Neural progenitor cell (in vitro differentiated cells): ENCODE results near the gene SPOPL.

Experiments used
- EZH2phosphoT487 ChIP-seq: fragments of 200-600 bp; sonication (generic); IDR thresholded peaks from 2 replicates; pipeline ENCODE4 v1.6.1; 2017; ENCODE audit warnings: antibody characterized with exemption
- TF ChIP-seq, protein P1 (sequence below): fragments of 200-600 bp; sonication (generic); IDR thresholded peaks from 2 replicates; pipeline ENCODE4 v1.5.1; 2017; ENCODE audit warnings: antibody characterized with exemption, mild to moderate bottlenecking

DNA sequence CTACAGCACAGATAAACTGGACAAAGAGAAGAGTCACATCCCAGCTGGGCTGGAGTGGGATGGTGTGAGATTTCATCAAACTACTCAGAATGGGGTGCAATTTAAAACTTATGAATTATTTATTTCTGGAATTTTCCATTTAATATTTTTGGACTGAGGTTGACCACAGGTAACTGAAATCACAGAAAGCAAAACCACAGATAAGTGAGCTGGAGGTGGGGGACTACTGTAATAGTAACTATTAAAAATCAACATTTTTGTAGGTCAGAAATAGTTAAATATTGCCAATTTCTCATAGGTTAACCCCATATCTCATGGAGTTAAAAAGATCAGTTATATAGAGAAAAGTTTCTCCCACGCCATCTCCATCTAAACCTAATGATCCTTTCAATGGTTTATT, 88.1 kb downstream of the SPOPL start:
- TF ChIP-seq, protein P1, sequence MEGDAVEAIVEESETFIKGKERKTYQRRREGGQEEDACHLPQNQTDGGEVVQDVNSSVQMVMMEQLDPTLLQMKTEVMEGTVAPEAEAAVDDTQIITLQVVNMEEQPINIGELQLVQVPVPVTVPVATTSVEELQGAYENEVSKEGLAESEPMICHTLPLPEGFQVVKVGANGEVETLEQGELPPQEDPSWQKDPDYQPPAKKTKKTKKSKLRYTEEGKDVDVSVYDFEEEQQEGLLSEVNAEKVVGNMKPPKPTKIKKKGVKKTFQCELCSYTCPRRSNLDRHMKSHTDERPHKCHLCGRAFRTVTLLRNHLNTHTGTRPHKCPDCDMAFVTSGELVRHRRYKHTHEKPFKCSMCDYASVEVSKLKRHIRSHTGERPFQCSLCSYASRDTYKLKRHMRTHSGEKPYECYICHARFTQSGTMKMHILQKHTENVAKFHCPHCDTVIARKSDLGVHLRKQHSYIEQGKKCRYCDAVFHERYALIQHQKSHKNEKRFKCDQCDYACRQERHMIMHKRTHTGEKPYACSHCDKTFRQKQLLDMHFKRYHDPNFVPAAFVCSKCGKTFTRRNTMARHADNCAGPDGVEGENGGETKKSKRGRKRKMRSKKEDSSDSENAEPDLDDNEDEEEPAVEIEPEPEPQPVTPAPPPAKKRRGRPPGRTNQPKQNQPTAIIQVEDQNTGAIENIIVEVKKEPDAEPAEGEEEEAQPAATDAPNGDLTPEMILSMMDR = no peak
- TF ChIP-seq EZH2phosphoT487 = no peak
